SK-N-SH treated with all-trans-retinoic acid at 6 μM for 48 hours (cell line): ENCODE results near the gene SYCP2.

Experiments used
- ATAC-seq: fragments of 200-7000 bp; cut with Tn5 transposase; 3 replicates; pipeline ENCODE4 v1.9.1; 2020; ENCODE audit warnings: mild to moderate bottlenecking, moderate library complexity
- ARNTL ChIP-seq: fragments of 450-650 bp; formaldehyde crosslinking; IDR thresholded peaks from 2 replicates; pipeline ENCODE4 v1.5.0; 2020; ENCODE audit warnings: low read depth, mild to moderate bottlenecking, moderate library complexity, borderline replicate concordance
- BACH2 ChIP-seq: fragments of 250-450 bp; sonication (Bioruptor Pico); IDR thresholded peaks from 2 replicates; pipeline ENCODE4 v1.9.0; 2021; ENCODE audit warnings: mild to moderate bottlenecking, borderline replicate concordance
- CSDC2 ChIP-seq: fragments of 250-450 bp; sonication (Bioruptor Pico); IDR thresholded peaks from 2 replicates; pipeline ENCODE4 v1.5.0; 2020; ENCODE audit warnings: mild to moderate bottlenecking, moderate library complexity
- ESRRG ChIP-seq: fragments of 250-450 bp; sonication (Bioruptor Pico); IDR thresholded peaks from 2 replicates; pipeline ENCODE4 v1.6.1; 2021; ENCODE audit warnings: mild to moderate bottlenecking
- ISL1 ChIP-seq: fragments of 250-450 bp; sonication (Bioruptor Pico); IDR thresholded peaks from 2 replicates; pipeline ENCODE4 v2.1.2; 2022; ENCODE audit warnings: mild to moderate bottlenecking, moderate library complexity
- OSR1 ChIP-seq: fragments of 250-450 bp; sonication (Bioruptor Pico); IDR thresholded peaks from 2 replicates; pipeline ENCODE4 v1.8.0; 2022; ENCODE audit warnings: moderate library complexity, mild to moderate bottlenecking, inconsistent platforms
- POU6F1 ChIP-seq: fragments of 250-450 bp; sonication (Bioruptor Pico); IDR thresholded peaks from 2 replicates; pipeline ENCODE4 v1.8.0; 2021; ENCODE audit warnings: low read depth, mild to moderate bottlenecking, moderate library complexity, borderline replicate concordance
- PPARA ChIP-seq: fragments of 250-450 bp; sonication (Bioruptor Pico); IDR thresholded peaks from 2 replicates; pipeline ENCODE4 v1.5.0; 2020; ENCODE audit warnings: mild to moderate bottlenecking, borderline replicate concordance
- RARB ChIP-seq: fragments of 250-450 bp; sonication (Bioruptor Pico); IDR thresholded peaks from 2 replicates; pipeline ENCODE4 v1.8.0; 2021; ENCODE audit warnings: mild to moderate bottlenecking, moderate library complexity
- SNAI2 ChIP-seq: fragments of 250-450 bp; sonication (Bioruptor Pico); IDR thresholded peaks from 2 replicates; pipeline ENCODE4 v1.5.0; 2020; ENCODE audit warnings: mild to moderate bottlenecking, moderate library complexity
- ZC3H10 ChIP-seq: fragments of 250-450 bp; sonication (Bioruptor Pico); IDR thresholded peaks from 2 replicates; pipeline ENCODE4 v1.5.1; 2021; ENCODE audit warnings: mild to moderate bottlenecking, moderate library complexity
- ZFP30 ChIP-seq: fragments of 450-650 bp; formaldehyde crosslinking; IDR thresholded peaks from 2 replicates; pipeline ENCODE4 v1.5.0; 2022; ENCODE audit warnings: mild to moderate bottlenecking, moderate library complexity
- ZNF565 ChIP-seq: fragments of 450-650 bp; formaldehyde crosslinking; conservative IDR thresholded peaks from 2 replicates; pipeline ENCODE4 v1.5.0; 2020; ENCODE audit warnings: low read depth, mild to moderate bottlenecking, moderate library complexity
- ZNF70 ChIP-seq: fragments of 450-650 bp; formaldehyde crosslinking; IDR thresholded peaks from 2 replicates; pipeline ENCODE4 v1.5.0; 2020; ENCODE audit warnings: mild to moderate bottlenecking, moderate library complexity
- ZNF8 ChIP-seq: fragments of 450-650 bp; formaldehyde crosslinking; IDR thresholded peaks from 2 replicates; pipeline ENCODE4 v1.5.0; 2020; ENCODE audit warnings: mild to moderate bottlenecking, moderate library complexity
- TF ChIP-seq, protein P1 (sequence below): fragments of 250-450 bp; sonication (Bioruptor Pico); IDR thresholded peaks from 2 replicates; pipeline ENCODE4 v1.5.1; 2020; ENCODE audit warnings: low read depth, mild to moderate bottlenecking, moderate library complexity
- TF ChIP-seq, protein P2 (sequence below): fragments of 250-450 bp; sonication (Bioruptor Pico); IDR thresholded peaks from 2 replicates; pipeline ENCODE4 v1.8.0; 2020; ENCODE audit warnings: mild to moderate bottlenecking, moderate library complexity, borderline replicate concordance
- TF ChIP-seq, protein P3 (sequence below): fragments of 250-450 bp; sonication (Bioruptor Pico); IDR thresholded peaks from 2 replicates; pipeline ENCODE4 v1.5.1; 2021; ENCODE audit warnings: mild to moderate bottlenecking, moderate library complexity
- TF ChIP-seq, protein P4 (sequence below): fragments of 250-450 bp; sonication (Bioruptor Pico); IDR thresholded peaks from 2 replicates; pipeline ENCODE4 v1.5.0; 2020; ENCODE audit warnings: mild to moderate bottlenecking, moderate library complexity

Gene SYCP2

GRCh38 chr20:59925899-59926298 is 7.5 kb downstream of the SYCP2 start:
- TF ChIP-seq POU6F1 (CRISPR knock-in tag) (no peak), ZNF70 (CRISPR knock-in tag) (no peak), ISL1 (CRISPR knock-in tag) (peak; percentile 29; the same call in 1 of the 2 replicates)
- TF ChIP-seq, all 23 proteins: peak for 1
- ATAC-seq = peak; percentile 54

- TF ChIP-seq ZNF8 (CRISPR knock-in tag) = no peak
- TF ChIP-seq, all 23 proteins: peak for 0
- ATAC-seq = no peak
These were observed 8.1 kb downstream of the SYCP2 start for GRCh38 chr20:59925359-59925758.

GRCh38 chr20:59923514-59923913 is 9.9 kb downstream of the SYCP2 start:
- ATAC-seq = no peak
- TF ChIP-seq OSR1 (CRISPR knock-in tag) (no peak), POU6F1 (CRISPR knock-in tag) (no peak), ZFP30 (CRISPR knock-in tag) (no peak), ARNTL (CRISPR knock-in tag) (no peak), ZNF70 (CRISPR knock-in tag) (no peak), ZNF565 (no peak), ZC3H10 (CRISPR knock-in tag) (no peak), SNAI2 (CRISPR knock-in tag) (no peak), RARB (CRISPR knock-in tag) (no peak), CSDC2 (CRISPR knock-in tag) (no peak), BACH2 (no peak)
- TF ChIP-seq, protein P1, sequence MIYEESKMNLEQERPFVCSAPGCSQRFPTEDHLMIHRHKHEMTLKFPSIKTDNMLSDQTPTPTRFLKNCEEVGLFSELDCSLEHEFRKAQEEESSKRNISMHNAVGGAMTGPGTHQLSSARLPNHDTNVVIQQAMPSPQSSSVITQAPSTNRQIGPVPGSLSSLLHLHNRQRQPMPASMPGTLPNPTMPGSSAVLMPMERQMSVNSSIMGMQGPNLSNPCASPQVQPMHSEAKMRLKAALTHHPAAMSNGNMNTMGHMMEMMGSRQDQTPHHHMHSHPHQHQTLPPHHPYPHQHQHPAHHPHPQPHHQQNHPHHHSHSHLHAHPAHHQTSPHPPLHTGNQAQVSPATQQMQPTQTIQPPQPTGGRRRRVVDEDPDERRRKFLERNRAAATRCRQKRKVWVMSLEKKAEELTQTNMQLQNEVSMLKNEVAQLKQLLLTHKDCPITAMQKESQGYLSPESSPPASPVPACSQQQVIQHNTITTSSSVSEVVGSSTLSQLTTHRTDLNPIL (CRISPR knock-in tag) = no peak
- TF ChIP-seq, protein P2, sequence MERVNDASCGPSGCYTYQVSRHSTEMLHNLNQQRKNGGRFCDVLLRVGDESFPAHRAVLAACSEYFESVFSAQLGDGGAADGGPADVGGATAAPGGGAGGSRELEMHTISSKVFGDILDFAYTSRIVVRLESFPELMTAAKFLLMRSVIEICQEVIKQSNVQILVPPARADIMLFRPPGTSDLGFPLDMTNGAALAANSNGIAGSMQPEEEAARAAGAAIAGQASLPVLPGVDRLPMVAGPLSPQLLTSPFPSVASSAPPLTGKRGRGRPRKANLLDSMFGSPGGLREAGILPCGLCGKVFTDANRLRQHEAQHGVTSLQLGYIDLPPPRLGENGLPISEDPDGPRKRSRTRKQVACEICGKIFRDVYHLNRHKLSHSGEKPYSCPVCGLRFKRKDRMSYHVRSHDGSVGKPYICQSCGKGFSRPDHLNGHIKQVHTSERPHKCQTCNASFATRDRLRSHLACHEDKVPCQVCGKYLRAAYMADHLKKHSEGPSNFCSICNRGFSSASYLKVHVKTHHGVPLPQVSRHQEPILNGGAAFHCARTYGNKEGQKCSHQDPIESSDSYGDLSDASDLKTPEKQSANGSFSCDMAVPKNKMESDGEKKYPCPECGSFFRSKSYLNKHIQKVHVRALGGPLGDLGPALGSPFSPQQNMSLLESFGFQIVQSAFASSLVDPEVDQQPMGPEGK (CRISPR knock-in tag) = no peak
- TF ChIP-seq, all 23 proteins: peak for 0

- TF ChIP-seq ESRRG (CRISPR knock-in tag) = no peak
- TF ChIP-seq, protein P3, sequence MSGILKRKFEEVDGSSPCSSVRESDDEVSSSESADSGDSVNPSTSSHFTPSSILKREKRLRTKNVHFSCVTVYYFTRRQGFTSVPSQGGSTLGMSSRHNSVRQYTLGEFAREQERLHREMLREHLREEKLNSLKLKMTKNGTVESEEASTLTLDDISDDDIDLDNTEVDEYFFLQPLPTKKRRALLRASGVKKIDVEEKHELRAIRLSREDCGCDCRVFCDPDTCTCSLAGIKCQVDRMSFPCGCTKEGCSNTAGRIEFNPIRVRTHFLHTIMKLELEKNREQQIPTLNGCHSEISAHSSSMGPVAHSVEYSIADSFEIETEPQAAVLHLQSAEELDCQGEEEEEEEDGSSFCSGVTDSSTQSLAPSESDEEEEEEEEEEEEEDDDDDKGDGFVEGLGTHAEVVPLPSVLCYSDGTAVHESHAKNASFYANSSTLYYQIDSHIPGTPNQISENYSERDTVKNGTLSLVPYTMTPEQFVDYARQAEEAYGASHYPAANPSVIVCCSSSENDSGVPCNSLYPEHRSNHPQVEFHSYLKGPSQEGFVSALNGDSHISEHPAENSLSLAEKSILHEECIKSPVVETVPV = no peak
- TF ChIP-seq ZC3H10 (CRISPR knock-in tag) = no peak
- no peak for TF ChIP-seq PPARA (CRISPR knock-in tag)
- TF ChIP-seq, protein P1 (CRISPR knock-in tag) = no peak
- TF ChIP-seq, protein P2 (CRISPR knock-in tag) = no peak
- no peak for TF ChIP-seq ZNF70 (CRISPR knock-in tag)
- TF ChIP-seq ZNF8 (CRISPR knock-in tag) = no peak
- TF ChIP-seq ZNF565 = no peak
- TF ChIP-seq, protein P4, sequence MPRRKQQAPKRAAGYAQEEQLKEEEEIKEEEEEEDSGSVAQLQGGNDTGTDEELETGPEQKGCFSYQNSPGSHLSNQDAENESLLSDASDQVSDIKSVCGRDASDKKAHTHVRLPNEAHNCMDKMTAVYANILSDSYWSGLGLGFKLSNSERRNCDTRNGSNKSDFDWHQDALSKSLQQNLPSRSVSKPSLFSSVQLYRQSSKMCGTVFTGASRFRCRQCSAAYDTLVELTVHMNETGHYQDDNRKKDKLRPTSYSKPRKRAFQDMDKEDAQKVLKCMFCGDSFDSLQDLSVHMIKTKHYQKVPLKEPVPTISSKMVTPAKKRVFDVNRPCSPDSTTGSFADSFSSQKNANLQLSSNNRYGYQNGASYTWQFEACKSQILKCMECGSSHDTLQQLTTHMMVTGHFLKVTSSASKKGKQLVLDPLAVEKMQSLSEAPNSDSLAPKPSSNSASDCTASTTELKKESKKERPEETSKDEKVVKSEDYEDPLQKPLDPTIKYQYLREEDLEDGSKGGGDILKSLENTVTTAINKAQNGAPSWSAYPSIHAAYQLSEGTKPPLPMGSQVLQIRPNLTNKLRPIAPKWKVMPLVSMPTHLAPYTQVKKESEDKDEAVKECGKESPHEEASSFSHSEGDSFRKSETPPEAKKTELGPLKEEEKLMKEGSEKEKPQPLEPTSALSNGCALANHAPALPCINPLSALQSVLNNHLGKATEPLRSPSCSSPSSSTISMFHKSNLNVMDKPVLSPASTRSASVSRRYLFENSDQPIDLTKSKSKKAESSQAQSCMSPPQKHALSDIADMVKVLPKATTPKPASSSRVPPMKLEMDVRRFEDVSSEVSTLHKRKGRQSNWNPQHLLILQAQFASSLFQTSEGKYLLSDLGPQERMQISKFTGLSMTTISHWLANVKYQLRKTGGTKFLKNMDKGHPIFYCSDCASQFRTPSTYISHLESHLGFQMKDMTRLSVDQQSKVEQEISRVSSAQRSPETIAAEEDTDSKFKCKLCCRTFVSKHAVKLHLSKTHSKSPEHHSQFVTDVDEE (CRISPR knock-in tag) = no peak
- TF ChIP-seq ARNTL (CRISPR knock-in tag) = no peak
- TF ChIP-seq SNAI2 (CRISPR knock-in tag) = no peak
- ATAC-seq = no peak
These were observed 12.5 kb downstream of the SYCP2 start for GRCh38 chr20:59920944-59921343.
